Activated naive CD4-positive, alpha-beta T cell (primary cell): ENCODE data around the gene TTC8.
"Not testable (repeated sequence)": the region's sequence is repeated elsewhere in the genome, so short reads cannot be mapped to it uniquely, and the experiment has no call there.

Source experiments
- DNase-seq, 4 experiments: peaks; one replicate each; lab custom pipeline; 2025; lab: John Stamatoyannopoulos, UW

Gene TTC8

DNA sequence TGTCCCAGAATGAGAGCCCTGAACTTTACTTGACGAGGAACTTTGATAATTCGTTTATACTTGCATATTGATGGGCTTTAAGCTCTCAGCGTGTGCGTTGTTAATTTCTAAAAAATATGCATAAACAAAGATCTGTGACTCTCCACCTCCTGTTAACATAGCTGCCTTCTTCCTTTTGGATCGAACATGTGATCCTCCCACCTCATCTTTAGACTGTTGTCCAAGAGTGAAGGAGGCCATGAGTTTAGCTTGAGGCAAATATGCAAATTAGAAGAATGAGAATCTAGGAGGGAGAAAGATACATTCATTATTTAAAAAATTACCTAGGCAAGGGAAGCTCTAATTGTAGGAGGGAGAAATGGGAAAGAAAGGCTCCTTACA, 617 bp downstream of the TTC8 start:
- DNase-seq, result no peak

DNA sequence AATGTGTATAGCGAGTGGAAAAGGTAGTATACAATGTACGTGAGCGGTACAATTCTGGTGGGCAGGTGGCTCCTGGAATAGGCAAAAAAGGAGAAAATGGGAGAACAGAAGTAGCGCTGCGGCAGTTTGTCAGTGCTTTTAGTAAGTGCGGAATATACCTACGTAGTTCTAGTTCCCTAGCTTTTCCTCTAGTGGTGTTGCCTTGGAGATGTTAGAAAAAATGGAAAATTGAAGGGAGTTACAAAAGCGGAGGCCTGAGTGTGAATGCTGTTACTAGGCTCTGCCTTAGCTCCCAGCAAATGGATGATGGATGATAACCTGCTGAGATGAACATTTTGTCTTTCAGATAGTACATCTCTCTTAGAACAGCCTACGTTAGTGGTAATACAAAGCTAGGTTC, 1.1 kb downstream of the TTC8 start:
- no peak for DNase-seq

DNA sequence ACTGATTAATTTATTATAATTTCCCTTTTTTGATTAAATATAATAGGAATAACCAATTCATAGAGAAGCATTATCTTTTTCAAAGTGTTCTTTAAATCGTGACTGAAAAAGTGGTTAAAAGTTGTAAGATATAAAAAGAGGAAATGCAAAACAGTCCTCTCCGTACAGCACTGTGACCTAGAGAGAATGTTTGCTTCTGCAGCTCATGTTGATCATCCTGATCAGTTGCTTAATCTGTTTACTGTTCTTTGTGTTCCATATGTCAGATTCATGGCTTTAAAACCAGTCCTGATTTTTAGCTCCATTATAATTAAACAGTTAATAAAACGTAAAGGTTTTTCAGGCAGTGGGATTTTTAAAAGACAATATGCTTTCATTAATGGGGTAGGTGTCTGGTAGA, 4.7 kb downstream of the TTC8 start:
- no peak for DNase-seq

DNA sequence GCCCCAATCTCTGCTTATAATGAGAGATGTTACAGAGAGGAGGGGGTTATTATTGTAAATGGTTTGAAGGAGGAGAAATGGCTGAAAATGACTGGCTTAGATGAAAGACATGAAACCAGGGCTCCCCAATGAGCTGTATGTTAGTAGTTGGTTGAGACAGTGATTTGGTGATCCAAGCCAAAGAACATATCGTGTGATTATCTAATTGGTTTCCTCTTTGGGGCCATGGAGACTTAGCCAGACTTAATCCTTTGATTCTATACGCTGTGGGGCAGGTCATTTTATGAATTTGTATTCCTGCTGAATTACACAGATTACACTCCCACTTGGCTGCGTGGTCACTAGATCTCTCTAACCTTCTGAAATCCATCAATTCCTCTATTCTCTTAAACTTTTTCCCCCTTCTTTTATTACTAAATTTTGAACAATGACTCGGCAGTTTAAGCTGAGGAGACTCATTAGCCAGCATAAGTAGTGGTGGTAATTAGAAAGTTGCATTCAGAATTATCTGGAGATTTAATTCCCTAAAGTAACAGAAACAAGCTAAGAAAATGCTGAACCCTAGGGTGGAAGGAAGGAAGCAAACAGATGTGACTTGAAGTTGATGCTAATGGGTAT, 5.3 kb downstream of the TTC8 start:
- DNase-seq, result no peak

DNA sequence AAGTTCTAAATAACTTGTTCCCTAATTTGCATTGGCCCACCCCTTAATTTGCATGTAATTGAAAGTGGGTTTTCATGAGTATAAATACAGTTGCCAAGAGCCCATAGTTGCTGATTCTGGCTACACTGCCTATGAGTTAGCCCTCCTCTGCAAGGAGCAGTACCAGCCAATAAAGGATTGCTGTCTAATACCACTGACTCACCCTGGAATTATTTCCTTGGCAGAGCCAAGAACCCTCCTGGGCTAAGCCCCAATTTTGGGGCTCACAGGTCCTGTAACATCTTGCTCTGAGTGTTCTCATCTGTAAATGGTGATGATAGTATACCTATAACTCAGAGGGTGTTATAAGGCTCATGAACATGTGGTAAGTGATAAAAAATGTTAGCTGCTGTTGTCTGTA, 6.8 kb downstream of the TTC8 start:
- DNase-seq, result no peak

DNA sequence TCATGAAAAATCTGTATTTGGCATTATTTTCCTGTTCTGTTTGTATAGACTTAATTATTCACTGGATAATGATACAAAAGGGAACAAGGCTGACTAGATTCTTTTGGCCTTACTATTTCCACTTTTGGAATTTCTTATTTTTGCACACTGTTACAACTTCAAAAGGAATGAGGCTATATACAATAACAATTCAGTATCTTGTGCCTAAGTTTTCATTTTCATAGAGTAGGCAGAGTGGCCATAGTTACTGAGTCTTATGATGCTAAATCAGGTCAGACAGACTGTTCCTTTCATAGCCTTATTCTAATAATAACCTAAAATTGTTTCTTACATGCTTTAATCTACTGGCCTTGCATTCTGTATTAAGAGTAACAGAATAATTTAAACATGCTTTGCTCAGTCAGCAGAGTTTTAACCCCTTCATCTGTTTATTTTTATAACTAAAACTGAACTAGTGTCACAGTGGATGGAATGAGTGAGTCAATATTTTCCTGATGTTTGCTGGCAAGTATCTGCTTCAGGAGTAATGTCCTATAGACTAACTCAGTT, 10.5 kb downstream of the TTC8 start:
- DNase-seq, result no peak

DNA sequence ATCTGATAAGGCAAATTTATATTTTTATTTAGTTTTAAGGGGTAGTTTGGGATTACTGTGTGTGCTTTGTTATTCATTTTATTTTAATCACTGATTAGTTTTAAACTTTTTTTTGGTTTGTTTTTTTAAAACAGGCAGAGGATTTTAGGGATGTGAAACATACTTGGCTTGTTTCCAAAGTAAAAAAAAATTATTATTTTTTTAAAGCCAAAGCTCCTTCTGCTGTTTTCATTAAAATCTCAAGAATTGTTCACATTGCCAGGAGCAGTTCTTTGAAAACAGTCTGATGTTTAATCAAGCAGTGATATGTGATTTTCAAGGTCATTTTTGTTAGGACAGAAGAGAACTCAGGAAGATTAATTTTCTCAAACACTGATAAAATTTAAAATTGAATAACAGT, 11.2 kb downstream of the TTC8 start:
- DNase-seq, result no peak

DNA sequence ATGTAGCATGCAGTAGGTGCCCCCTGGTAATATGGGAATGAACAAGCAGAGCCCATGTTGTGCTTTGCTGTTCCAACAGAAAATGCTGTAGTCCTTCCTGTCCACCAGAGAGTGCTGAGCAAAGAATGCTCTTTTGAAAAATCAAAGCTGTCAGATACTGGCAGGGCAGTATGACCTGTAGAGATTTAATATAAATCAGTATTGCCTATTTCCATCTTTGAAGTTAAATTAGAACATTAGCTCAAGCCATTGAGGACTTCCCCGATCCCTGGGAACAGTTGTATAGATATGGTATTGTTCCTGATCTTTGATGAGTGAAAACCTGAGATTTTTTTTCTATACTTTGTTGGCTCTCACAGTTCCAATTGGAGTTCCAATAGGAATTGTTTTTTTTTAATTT, 13.0 kb downstream of the TTC8 start:
- no peak for DNase-seq

DNA sequence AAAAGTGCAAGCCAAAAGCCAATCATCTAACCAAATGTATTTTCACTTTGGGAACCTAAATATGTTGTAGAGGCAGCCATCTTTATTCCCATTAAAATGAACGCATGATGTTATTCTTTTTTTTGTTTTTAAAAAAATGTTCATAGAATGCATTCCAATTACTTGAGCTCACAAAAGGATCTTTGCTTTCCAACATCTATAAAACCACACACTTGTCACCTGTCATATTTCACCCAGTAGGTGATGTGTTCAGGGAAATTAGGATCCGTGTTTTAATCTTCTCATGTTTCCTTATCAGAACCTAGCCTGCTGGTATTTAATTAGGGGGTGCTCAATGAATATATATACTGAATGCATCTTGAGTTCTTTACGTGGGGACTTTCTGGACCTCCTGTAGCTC, 13.6 kb downstream of the TTC8 start:
- no peak for DNase-seq

DNA sequence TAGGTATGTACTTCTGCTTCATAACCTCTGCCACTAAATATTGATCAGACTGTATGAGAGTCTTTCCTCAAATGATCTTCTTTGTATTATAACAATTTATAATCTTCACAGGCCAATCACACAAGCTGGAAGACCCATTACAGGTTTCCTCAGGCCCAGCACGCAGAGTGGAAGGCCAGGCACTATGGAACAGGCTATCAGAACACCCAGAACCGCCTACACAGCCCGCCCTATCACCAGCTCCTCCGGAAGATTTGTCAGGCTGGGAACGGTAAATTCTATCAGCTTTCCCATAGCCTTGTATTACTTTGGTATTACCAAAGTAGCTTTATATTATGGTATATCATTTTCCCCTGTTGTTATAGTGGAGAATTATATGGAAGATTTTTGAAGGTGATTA, 16.5 kb downstream of the TTC8 start:
- DNase-seq, result no peak

DNA sequence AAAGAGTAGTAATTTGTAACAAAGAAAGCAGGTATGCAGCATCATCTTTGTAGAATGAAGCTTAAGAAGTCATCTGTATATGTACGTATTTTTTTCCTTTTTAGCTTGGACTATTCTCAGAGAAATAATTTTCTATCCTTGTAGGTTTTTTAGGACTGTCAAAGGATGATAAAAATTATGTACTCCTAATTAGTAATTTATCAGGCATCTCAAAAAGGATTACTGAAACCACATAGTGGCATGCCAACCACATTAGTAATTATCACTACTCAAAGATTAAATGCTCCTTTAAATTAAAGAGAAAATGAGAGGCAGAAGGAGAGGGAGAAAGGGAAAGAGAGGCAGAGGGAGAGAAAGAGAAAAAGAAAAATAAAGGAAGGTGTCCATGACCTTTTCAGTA, 17.3 kb downstream of the TTC8 start:
- no peak for DNase-seq

DNA sequence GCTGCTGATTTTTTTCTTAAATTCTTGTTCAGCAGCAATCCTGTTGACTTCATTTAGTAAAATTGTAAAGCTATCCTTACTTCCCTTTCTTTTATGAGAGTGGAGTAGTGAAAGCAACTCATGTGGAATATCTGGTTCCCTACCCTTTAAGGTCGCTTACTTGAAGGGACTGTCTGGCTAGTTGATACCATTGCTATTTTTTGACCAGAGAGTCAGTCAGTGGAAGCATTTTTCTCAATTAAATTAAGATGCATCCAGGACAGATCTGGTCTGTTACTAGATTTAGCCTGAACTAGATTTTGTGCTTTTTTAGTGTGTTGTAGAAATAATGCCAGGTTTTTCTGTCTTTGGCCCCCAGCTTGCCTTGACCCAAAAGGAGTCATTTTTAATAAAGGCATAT, 18.0 kb downstream of the TTC8 start:
- no peak for DNase-seq

DNA sequence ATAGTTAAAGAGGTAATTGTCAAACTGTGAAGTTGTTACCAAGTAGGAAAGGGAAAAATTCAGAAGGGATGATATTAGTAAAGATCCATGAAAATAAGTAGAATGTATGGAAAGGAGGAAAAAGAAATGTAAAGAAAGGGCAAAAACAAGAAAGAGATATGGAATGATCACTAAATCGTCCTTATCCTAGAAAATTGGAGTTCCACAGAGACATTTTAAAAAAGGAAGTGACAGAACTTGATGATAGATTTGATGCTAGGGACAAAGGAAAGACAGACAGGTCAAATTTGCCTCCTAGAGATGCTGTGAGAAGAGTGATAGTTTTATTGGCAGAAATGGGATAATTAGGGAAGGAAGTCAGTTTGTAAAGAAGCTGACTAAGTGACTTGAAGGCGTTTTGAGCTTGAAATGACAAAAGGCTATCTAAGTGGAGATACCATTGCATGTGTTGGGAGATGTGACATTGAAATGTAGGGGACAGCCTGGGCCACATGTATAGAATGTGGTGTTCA, 20.6 kb downstream of the TTC8 start:
- DNase-seq, result no peak

DNA sequence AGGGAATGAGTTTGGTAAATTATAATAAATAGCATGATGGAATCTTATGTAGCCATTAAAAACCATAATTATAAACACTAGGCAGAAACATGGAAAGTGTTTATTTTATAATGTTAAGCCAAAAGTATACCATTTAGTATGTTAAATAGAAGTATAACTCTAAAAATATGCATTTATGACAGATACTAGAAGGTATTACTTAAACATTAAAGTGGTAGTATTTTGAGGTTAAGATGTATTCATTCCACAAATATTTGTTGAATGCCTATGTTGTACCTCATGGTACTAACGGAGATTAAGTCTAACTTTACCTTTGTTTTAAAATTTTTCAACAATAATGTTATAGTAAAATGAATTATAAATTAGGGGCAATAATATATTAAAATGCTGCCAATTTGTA, 24.1 kb downstream of the TTC8 start:
- DNase-seq, result no peak

DNA sequence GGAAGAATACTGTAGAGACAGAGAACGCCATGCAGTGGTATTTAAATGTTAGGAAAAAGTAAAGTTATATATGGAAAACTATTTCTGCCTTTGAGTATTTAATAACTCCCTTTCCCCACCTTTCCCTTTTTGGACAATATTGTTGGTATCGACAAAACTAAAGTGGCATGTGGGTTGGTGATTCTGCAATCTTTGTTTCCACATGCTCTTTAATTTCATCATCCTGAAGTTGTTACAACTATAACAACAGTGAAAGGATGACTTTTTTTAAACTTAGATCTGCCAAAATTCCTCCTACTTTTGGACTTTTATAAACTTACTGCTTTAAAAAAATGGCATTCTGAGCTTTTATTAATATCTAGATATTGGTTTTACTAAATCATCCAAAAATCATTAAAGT, 25.3 kb downstream of the TTC8 start:
- DNase-seq, result no peak

DNA sequence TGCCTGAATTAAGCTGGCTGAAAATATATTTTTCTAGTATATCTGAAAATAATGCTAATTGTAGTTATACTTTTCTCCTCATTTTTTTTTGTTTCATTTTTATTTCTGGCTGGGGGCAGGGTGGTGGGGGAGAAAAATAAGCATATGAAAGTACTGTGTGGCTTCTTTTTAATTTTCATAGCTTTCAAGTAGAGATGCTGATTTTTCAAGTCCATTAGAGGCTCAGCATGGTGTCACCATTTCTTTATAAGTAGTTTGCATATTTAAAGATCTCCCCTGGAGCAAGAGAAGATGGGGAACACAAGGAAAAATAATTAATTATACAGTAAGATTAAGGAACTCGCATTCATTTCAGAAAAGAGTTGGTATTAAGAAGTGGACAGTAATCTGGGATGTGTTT, 27.1 kb downstream of the TTC8 start:
- no peak for DNase-seq

DNA sequence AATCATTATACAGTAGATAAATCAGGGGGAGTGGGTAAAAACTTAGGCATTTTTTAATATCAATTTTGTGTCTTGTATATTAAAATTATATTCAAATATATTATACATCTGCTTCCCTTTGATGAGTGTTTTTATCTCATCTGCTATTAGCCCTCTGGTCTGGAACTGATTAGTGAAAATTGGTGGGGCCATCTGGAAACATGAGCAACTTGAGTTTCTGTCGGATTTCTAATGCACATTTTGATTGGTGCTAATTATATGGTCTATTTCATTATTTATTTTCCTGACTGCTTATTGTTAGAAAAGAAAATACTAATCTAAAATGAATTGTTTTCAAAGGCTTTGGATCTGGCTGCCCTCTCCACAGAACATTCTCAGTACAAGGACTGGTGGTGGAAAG, 28.2 kb downstream of the TTC8 start:
- DNase-seq, result no peak

DNA sequence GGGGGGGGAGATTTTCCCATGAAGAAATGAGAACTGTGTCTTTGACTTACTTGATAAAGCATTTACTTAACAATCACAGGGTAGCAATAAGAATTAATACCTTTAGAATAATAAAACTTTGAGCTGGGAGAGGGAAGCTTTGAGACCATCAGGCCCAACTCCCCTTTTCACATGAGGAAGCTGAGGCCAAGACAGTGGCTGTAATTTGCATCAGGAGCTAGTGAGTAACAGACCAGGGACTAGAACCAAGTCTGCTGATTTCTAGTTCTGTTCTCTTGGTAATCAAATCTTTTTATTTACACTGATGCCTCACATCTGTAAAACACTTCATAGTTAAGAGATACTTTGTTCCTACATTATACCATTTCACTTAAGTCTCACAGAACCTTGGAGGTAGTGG, 28.7 kb downstream of the TTC8 start:
- no peak for DNase-seq

DNA sequence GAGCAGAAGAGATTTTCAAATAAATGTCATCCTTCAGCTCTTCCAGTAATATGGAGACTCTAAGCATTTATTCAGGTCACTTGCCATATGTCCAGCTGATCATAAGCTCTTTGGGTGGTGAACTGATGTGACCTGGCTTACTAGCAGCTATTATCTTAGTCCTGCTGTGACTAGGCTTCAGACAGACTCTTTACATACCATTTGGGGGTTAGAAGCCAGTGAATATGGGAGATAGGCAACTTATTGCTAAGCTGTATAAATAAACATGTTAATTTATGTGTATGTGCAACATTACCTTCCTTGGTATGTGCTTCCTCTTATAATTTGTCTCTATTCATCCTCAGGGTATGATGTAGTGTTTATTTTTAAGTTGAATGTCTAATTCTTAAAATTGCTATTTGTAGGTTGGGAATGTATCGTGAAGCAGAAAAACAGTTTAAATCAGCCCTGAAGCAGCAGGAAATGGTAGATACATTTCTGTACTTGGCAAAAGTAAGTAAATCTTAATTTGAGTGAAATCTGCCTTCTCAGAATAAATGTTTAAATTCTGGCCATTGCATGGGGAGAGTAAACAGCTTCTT, 32.4 kb downstream of the TTC8 start:
- DNase-seq, result no peak

DNA sequence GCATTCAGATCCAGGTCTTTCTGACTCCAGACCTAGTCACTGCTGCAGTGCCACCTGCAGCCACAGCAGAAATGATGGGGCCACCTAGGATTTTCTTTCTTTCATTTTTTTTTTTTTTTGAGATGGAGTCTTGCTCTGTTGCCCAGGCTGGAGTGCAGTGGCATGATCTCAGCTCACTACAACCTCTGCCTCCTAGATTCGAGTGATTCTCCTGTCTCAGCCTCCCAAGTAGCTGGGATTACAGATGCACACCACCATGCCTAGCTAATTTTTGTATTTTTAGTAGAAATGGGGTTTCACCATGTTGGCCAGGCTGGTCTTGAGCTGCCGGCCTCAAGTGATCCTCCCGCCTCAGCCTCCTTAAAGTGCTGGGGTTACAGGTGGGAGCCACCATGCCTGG, 33.4 kb downstream of the TTC8 start:
- not testable (repeated sequence) for DNase-seq

DNA sequence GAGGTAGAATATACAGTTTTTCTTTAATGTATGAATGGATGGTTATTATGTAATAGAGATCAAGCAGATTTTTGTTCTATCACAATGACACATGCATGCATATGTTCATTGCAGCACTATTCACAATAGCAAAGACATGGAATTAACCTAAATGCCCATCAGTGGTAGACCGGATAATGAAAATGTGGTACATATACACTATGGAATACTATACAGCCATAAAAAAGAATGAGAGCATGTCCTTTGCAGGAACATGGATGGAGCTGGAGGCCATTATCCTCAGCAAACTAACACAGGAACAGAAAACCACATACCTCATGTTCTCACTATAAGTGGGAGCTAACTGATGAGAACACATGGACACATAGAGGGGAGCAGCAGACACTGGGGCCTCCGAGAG, 34.7 kb downstream of the TTC8 start:
- DNase-seq, result not testable (repeated sequence)

DNA sequence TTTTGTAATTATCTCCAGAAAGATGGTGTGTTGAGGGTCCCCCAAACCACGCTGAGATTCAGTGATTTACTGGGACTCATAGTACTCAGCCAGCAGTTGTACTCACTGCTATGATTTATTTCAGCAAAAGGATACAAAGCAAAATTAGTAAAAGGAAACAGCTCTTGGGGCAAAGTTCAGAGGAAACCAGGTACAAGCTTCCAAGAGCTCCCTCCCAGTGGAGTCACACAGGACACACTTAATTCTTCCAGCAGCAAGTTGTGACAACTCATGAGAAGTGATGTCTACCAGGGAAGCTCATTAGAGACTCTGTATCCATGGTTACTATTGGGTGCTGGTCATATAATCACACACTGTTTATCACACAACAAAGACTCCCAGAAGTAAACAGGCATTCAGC, 38.7 kb downstream of the TTC8 start:
- no peak for DNase-seq

DNA sequence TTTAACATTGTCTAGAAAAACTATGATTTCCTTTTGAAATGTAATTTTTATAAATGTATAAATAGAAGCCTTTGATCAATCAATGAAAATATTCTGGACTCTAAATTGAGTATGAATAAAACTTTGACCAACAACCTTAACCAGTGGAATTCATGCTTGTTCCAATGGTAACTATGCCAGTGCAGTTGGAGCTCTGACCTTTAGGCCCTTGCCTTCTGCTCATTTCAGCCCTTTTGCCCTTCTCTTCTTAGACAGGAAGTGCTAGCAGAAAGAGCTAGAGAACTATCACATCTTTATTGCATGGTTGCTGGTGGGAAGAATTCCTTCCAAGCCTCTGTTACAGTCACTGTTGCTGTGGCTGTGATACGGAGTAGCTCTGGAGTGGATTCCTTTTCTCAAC, 39.7 kb downstream of the TTC8 start:
- DNase-seq, result no peak

DNA sequence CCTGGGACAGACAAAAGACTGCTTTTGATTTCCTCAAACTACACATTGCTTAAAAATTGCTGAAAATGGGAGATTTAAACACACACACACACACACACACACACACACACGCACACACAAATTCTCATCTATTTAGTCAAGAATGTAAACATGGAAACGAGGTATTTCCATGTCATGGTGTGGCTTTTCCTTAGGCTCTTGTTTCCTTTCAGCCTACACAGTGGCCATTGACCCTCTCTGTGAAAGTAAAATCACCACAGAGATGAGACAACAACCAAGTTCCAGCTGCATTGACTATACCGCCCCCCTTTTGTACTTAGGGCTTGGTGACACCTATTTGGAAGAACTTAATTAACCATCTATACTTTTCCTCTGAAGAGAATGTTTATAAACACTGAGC, 41.9 kb downstream of the TTC8 start:
- no peak for DNase-seq
